Trophoblast cell (in vitro differentiated cells and primary cell): ENCODE measurements around the gene ASCC3.
A peak's percentile ranks its signal among the peaks of the same experiment; 100 is the strongest.

Experiments used
- DNase-seq, 2 donors: peaks; one replicate each; pipeline ENCODE4 v3.0.0-alpha.2; 2016
- H2AFZ ChIP-seq: 2 replicates; pipeline ENCODE4 v1.6.1; 2013; ENCODE audit warnings: low read length, moderate library complexity, mild to moderate bottlenecking; ENCODE audit not compliant: insufficient read depth, poor library complexity
- H2AK5ac ChIP-seq: 2 replicates; pipeline ENCODE4 v1.6.1; 2013; ENCODE audit warnings: mild to moderate bottlenecking, low read length
- H2BK120ac ChIP-seq: 2 replicates; pipeline ENCODE4 v1.6.1; 2013; ENCODE audit warnings: low read length, mild to moderate bottlenecking, moderate library complexity; ENCODE audit not compliant: insufficient read depth, poor library complexity
- H2BK12ac ChIP-seq: 2 replicates; pipeline ENCODE4 v1.6.1; 2013; ENCODE audit warnings: mild to moderate bottlenecking, low read length, moderate library complexity
- H2BK5ac ChIP-seq: 2 replicates; pipeline ENCODE4 v1.6.1; 2013; ENCODE audit warnings: low read length, low read depth, moderate library complexity, mild to moderate bottlenecking; ENCODE audit not compliant: poor library complexity
- H3K14ac ChIP-seq: 2 replicates; pipeline ENCODE4 v1.6.1; 2013; ENCODE audit warnings: mild to moderate bottlenecking, low read length
- H3K18ac ChIP-seq: 2 replicates; pipeline ENCODE4 v1.6.1; 2013; ENCODE audit warnings: mild to moderate bottlenecking, low read length
- H3K23ac ChIP-seq: 2 replicates; pipeline ENCODE4 v1.6.1; 2013; ENCODE audit warnings: low read length
- H3K27ac ChIP-seq: 2 replicates; pipeline ENCODE4 v1.5.1; 2013; ENCODE audit warnings: low read depth, mild to moderate bottlenecking, inconsistent platforms, low read length, moderate library complexity
- H3K27me3 ChIP-seq: 2 replicates; pipeline ENCODE4 v1.6.1; 2013; ENCODE audit warnings: inconsistent platforms, mild to moderate bottlenecking, low read length, moderate library complexity; ENCODE audit not compliant: insufficient read depth
- H3K36me3 ChIP-seq, 2 experiments: 1 replicate in 1 of 2; 2 replicates in 1 of 2; pipeline ENCODE4 v1.6.1; 2013; ENCODE audit warnings: low read length in 2 of 2, mild to moderate bottlenecking in 2 of 2, moderate library complexity in 1 of 2; ENCODE audit not compliant: insufficient read depth in 2 of 2, control insufficient read depth in 1 of 2
- H3K4ac ChIP-seq: 2 replicates; pipeline ENCODE4 v1.6.1; 2013; ENCODE audit warnings: low read depth, mild to moderate bottlenecking, low read length, moderate library complexity
- H3K4me1 ChIP-seq, 2 experiments: 1 replicate in 1 of 2; 2 replicates in 1 of 2; pipeline ENCODE4 v1.6.1; 2013; ENCODE audit warnings: low read length in 2 of 2, mild to moderate bottlenecking in 2 of 2, moderate library complexity in 1 of 2; ENCODE audit not compliant: insufficient read depth in 2 of 2, control insufficient read depth in 1 of 2
- H3K4me2 ChIP-seq: 2 replicates; pipeline ENCODE4 v1.6.1; 2013; ENCODE audit warnings: inconsistent platforms, mild to moderate bottlenecking, low read length, moderate library complexity
- H3K4me3 ChIP-seq: 2 replicates; pipeline ENCODE4 v1.5.1; 2013; ENCODE audit warnings: mild to moderate bottlenecking, low read depth, low read length, inconsistent platforms
- H3K79me1 ChIP-seq: one replicate; pipeline ENCODE4 v1.6.1; 2013; ENCODE audit warnings: low read length
- H3K79me2 ChIP-seq: 2 replicates; pipeline ENCODE4 v1.6.1; 2013; ENCODE audit warnings: low read length, mild to moderate bottlenecking; ENCODE audit not compliant: control insufficient read depth, insufficient read depth, poor library complexity
- H3K9ac ChIP-seq: 2 replicates; pipeline ENCODE4 v1.6.1; 2013; ENCODE audit warnings: mild to moderate bottlenecking, low read length
- H3K9me3 ChIP-seq: 2 replicates; pipeline ENCODE4 v1.6.1; 2013; ENCODE audit warnings: low read depth, mild to moderate bottlenecking, control low read depth, inconsistent platforms, low read length; ENCODE audit not compliant: insufficient read depth
- H4K12ac ChIP-seq: 2 replicates; pipeline ENCODE4 v1.6.1; 2013; ENCODE audit warnings: low read depth, mild to moderate bottlenecking, low read length, moderate library complexity
- H4K8ac ChIP-seq: 2 replicates; pipeline ENCODE4 v1.6.1; 2013; ENCODE audit warnings: low read depth, mild to moderate bottlenecking, low read length, moderate library complexity
- H4K91ac ChIP-seq: one replicate; pipeline ENCODE4 v1.6.1; 2013; ENCODE audit warnings: low read depth, mild to moderate bottlenecking, low read length, moderate library complexity
- WGBS: extraction: QIAGEN DNeasy Blood & Tissue Kit; methylation state at CpG from one replicate; pipeline ENCODE4 v1.1.7; 2013; ENCODE audit warnings: missing lambda C conversion rate; ENCODE audit not compliant: insufficient read length, insufficient coverage; ENCODE audit errors: extremely low coverage; 5-methylcytosine and 5-hydroxymethylcytosine counted together

Gene ASCC3

DNA sequence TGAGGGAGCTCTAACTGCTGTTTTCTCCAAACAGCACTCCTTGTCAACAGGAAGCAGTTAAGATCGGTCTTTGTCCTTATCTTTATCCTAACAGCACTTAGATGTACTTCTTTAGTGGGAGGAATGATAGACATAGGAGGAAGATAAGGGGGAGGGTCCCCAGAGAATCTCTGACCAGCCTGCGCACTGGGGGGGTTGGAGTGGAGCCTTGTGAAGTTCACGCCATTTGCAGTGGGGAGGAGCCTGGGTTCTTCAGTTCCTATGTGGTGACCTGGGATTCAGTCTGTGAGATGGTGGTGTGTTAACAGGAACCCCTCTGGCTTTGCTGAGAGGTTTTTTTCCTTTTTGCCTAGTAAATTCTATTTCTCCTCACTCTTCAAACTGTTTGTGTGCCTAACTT lies 18.1 kb upstream of the ASCC3 start:
- Histone ChIP-seq H3K79me1 (no peaks in the 10 kb centered on the region), H3K4ac (no peak overlapping the region), H3K4me3 (no peak overlapping the region), H2BK12ac (no peak overlapping the region), H3K14ac (no peak overlapping the region), H3K18ac (no peak overlapping the region), H2AFZ (no peak overlapping the region), H2BK5ac (no peak overlapping the region), H3K23ac (no peak overlapping the region), H3K27me3 (no peaks in the 10 kb centered on the region), H3K9me3 (peaks cover 2% of the 10 kb centered on the region), H4K8ac (no peak overlapping the region), H4K12ac (no peak overlapping the region), H2BK120ac (no peak overlapping the region), H3K9ac (no peak overlapping the region), H3K4me2 (no peak overlapping the region), H3K36me3 (no peaks in the 10 kb centered on the region), H2AK5ac (no peak overlapping the region), H4K91ac (no peak overlapping the region), H3K27ac (no peak overlapping the region), H3K4me1 (peaks cover under 1 to 1% of the 10 kb centered on the region in 2 experiments), H3K79me2 (no peaks in the 10 kb centered on the region)
- WGBS, result no CpG with 5 or more reads among the region's 3 CpGs
- no peak for DNase-seq

DNA sequence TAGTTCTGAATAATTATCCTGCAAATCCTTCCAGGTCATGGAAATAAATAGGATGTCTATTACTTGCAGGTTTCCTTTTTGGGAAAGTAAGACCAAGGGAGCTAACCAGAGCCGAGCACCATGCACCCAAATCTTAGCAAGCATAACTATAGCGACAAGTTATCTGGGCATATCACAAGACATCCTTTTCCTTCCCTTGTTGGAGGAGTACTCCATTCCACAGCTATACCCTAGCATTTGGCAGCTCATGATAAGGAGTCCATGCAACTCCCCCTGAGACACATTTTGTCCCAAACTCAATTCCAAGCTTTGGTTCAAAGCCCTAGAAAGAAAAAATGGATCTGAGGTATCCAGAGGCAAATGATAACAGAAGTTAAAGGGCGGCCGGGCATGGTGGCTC lies 16.5 kb upstream of the ASCC3 start:
- H3K9me3 ChIP-seq, result peaks cover 2% of the 10 kb centered on the region
- no peak overlapping the region for H3K4me2 ChIP-seq
- no peaks in the 10 kb centered on the region for H3K79me1 ChIP-seq
- no peak overlapping the region for H2BK12ac ChIP-seq
- no peak for DNase-seq
- no peak overlapping the region for H4K91ac ChIP-seq
- no peak overlapping the region for H3K18ac ChIP-seq
- no peak overlapping the region for H3K27ac ChIP-seq
- no peaks in the 10 kb centered on the region for H3K4me1 ChIP-seq
- no peak overlapping the region for H2AFZ ChIP-seq
- H3K4ac ChIP-seq, result no peak overlapping the region
- no peak overlapping the region for H4K8ac ChIP-seq
- no peak overlapping the region for H2BK120ac ChIP-seq
- no peaks in the 10 kb centered on the region for H3K79me2 ChIP-seq
- H3K23ac ChIP-seq, result no peak overlapping the region
- no peaks in the 10 kb centered on the region for H3K36me3 ChIP-seq
- H3K9ac ChIP-seq, result no peak overlapping the region
- no peak overlapping the region for H3K4me3 ChIP-seq
- H2BK5ac ChIP-seq, result no peak overlapping the region
- WGBS, result no CpG with 5 or more reads among the region's 4 CpGs
- H2AK5ac ChIP-seq, result no peak overlapping the region
- H3K14ac ChIP-seq, result no peak overlapping the region
- no peaks in the 10 kb centered on the region for H3K27me3 ChIP-seq
- H4K12ac ChIP-seq, result no peak overlapping the region

DNA sequence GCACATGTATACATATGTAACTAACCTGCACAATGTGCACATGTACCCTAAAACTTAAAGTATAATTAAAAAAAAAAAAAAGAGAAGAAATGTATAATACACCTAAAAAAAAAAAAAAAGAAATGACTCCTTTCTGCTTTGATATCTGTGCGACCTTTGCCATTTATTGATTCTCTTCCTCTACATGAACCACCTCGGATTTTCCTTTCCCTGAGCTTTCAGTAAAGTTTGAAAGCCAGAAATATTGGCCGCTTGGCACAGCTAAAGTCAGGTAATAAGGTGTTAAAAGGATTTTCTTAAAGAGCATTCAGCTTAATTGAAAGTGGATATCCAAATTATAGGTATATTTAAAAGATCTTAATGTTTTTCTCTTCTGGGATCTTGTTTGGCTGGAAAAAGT lies 12.6 kb upstream of the ASCC3 start:
- H3K4me1 ChIP-seq, result no peaks in the 10 kb centered on the region
- DNase-seq, result no peak
- no peaks in the 10 kb centered on the region for H3K27me3 ChIP-seq
- no peak overlapping the region for H2AFZ ChIP-seq
- H3K4ac ChIP-seq, result no peak overlapping the region
- H3K79me1 ChIP-seq, result no peaks in the 10 kb centered on the region
- no peak overlapping the region for H4K91ac ChIP-seq
- H2BK120ac ChIP-seq, result no peak overlapping the region
- H3K36me3 ChIP-seq, result no peaks in the 10 kb centered on the region
- H3K9ac ChIP-seq, result no peak overlapping the region
- no peak overlapping the region for H2BK12ac ChIP-seq
- no peak overlapping the region for H3K27ac ChIP-seq
- H4K8ac ChIP-seq, result no peak overlapping the region
- no peak overlapping the region for H3K4me3 ChIP-seq
- H2BK5ac ChIP-seq, result no peak overlapping the region
- no peaks in the 10 kb centered on the region for H3K79me2 ChIP-seq
- no peak overlapping the region for H3K14ac ChIP-seq
- peaks cover 2% of the 10 kb centered on the region for H3K9me3 ChIP-seq
- WGBS, result no CpG with 5 or more reads among the region's 3 CpGs
- no peak overlapping the region for H4K12ac ChIP-seq
- H2AK5ac ChIP-seq, result no peak overlapping the region
- no peak overlapping the region for H3K23ac ChIP-seq
- no peak overlapping the region for H3K18ac ChIP-seq
- no peak overlapping the region for H3K4me2 ChIP-seq

DNA sequence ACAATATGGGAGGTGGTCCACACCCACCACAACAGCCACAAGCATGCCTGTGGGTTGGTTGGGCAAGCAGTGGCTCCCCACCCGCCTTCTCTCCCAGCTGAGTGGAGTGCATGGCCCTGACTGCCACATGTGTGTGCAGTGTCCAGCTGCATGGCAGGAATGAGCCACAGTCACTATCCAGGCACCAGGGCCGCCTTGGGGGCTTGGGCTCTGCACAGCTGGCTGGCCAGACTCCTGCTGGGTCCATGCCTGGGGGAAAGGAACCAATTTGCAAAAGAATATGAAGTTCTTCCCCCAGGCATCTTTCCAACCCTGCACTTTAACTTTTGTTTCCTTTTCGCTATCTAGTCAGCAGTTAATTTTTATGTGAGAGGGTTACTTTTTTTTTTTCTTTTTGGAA lies 11.6 kb upstream of the ASCC3 start:
- H3K23ac ChIP-seq, result no peak overlapping the region
- no peak overlapping the region for H4K12ac ChIP-seq
- no peak overlapping the region for H2BK12ac ChIP-seq
- no peaks in the 10 kb centered on the region for H3K9me3 ChIP-seq
- H4K91ac ChIP-seq, result no peak overlapping the region
- no peak overlapping the region for H2AFZ ChIP-seq
- H3K4me2 ChIP-seq, result no peak overlapping the region
- no peak overlapping the region for H3K14ac ChIP-seq
- no peak overlapping the region for H2BK120ac ChIP-seq
- no peak overlapping the region for H2BK5ac ChIP-seq
- H3K27ac ChIP-seq, result no peak overlapping the region
- H4K8ac ChIP-seq, result no peak overlapping the region
- no peak overlapping the region for H3K18ac ChIP-seq
- H3K4me3 ChIP-seq, result no peak overlapping the region
- no peak overlapping the region for H2AK5ac ChIP-seq
- H3K79me2 ChIP-seq, result no peaks in the 10 kb centered on the region
- no peaks in the 10 kb centered on the region for H3K79me1 ChIP-seq
- H3K27me3 ChIP-seq, result no peaks in the 10 kb centered on the region
- no peak overlapping the region for H3K9ac ChIP-seq
- H3K4ac ChIP-seq, result no peak overlapping the region
- H3K4me1 ChIP-seq, result no peaks in the 10 kb centered on the region
- DNase-seq, result peak; percentile 70 to 74
- WGBS, result no CpG with 5 or more reads among the region's 3 CpGs
- no peaks in the 10 kb centered on the region for H3K36me3 ChIP-seq
